ENCODE results near the gene NOS3. TPM values are rescaled to one million over a fixed set of nuclear protein-coding genes. Genes with fewer than 3 reads are reported as not detected.
A peak's percentile ranks its signal among the peaks of the same experiment; 100 is the strongest.

NOS3 gene
- total RNA-seq, 6 donors from 2014 or later: 3.1 to 95.3 (median 16.2) TPM

- WGBS, 2 donors: 59 to 72% methylated on average over 12 to 13 of the region's 13 CpGs
- H3K36me3 ChIP-seq: no peaks in the 10 kb centered on the region
- H3K4me3 ChIP-seq: no peak overlapping the region
- TF ChIP-seq EP300 (IDR thresholded peaks at IDR 0.05): no peak
- TF ChIP-seq POLR2A (IDR thresholded peaks at IDR 0.05): no peak
- no peak for TF ChIP-seq POLR2AphosphoS5 (IDR thresholded peaks at IDR 0.05)
- TF ChIP-seq CTCF (IDR thresholded peaks at IDR 0.05): no peak
- no peak for ATAC-seq (ENCODE audit: low FRiP score in 2 of 2)
- peaks cover 5 to 41% (median 10%) of the 10 kb centered on the region in 4 donors for H3K4me1 ChIP-seq
- peaks cover 0 to 22% (median 2%) of the 10 kb centered on the region in 4 donors for H3K27me3 ChIP-seq
- peak in 1 of 2 donors; percentile 64 for DNase-seq
- no peaks in the 10 kb centered on the region for H3K9me3 ChIP-seq
- H3K27ac ChIP-seq: no peak overlapping the region
These were observed 32.2 kb upstream of the NOS3 start for GRCh38 chr7:150958597-150958996.

- Histone ChIP-seq H3K27ac (no peak overlapping the region), H3K4me3 (no peak overlapping the region), H3K27me3 (peaks cover 0 to 22% (median 2%) of the 10 kb centered on the region in 4 donors), H3K9me3 (no peaks in the 10 kb centered on the region), H3K36me3 (no peaks in the 10 kb centered on the region), H3K4me1 (peaks cover 5 to 41% (median 10%) of the 10 kb centered on the region in 4 donors)
- 60 to 100% methylated on average over 1 to 3 of the region's 3 CpGs for WGBS, 2 donors
- DNase-seq (no peak), ATAC-seq (ENCODE audit: low FRiP score in 2 of 2) (no peak)
- TF ChIP-seq POLR2A (IDR thresholded peaks at IDR 0.05): no peak
- TF ChIP-seq POLR2AphosphoS5 (IDR thresholded peaks at IDR 0.05): no peak
- no peak for TF ChIP-seq EP300 (IDR thresholded peaks at IDR 0.05)
These were observed 31.7 kb upstream of the NOS3 start for GRCh38 chr7:150959081-150959480.

GRCh38 chr7:150959739-150960734, 30.8 kb upstream of the NOS3 start:
- DNase-seq: no peak
- TF ChIP-seq POLR2A (IDR thresholded peaks at IDR 0.05): no peak
- TF ChIP-seq POLR2AphosphoS5 (IDR thresholded peaks at IDR 0.05): no peak
- TF ChIP-seq EP300 (IDR thresholded peaks at IDR 0.05): no peak
- no peak for TF ChIP-seq CTCF (IDR thresholded peaks at IDR 0.05)
- 56 to 70% methylated on average over 22 to 24 of the region's 24 CpGs for WGBS, 2 donors

GRCh38 chr7:150961510-150962289, 29.1 kb upstream of the NOS3 start:
- H3K4me1 ChIP-seq: peaks cover 6 to 31% (median 12%) of the 10 kb centered on the region in 4 donors
- no peak overlapping the region for H3K4me3 ChIP-seq
- TF ChIP-seq EP300 (IDR thresholded peaks at IDR 0.05): no peak
- TF ChIP-seq CTCF (IDR thresholded peaks at IDR 0.05): no peak
- TF ChIP-seq POLR2AphosphoS5 (IDR thresholded peaks at IDR 0.05): no peak
- no peak for TF ChIP-seq POLR2A (IDR thresholded peaks at IDR 0.05)
- peak overlapping the region in 2 of 4 donors; percentile 26 to 61 for H3K27ac ChIP-seq
- H3K36me3 ChIP-seq: no peaks in the 10 kb centered on the region
- ATAC-seq (ENCODE audit: low FRiP score in 2 of 2) (peak in 1 of 2 donors; percentile 4), DNase-seq (peak in 1 of 2 donors; percentile 57)
- H3K27me3 ChIP-seq: peaks cover 0 to 13% (median 0%) of the 10 kb centered on the region in 4 donors
- no peaks in the 10 kb centered on the region for H3K9me3 ChIP-seq
- WGBS, 2 donors: 65 to 88% methylated on average over 8 to 17 of the region's 17 CpGs

More at GRCh38 chr7:150959739-150960734, 30.8 kb upstream of the NOS3 start:
- H3K4me3 ChIP-seq: no peak overlapping the region
- H3K9me3 ChIP-seq: no peaks in the 10 kb centered on the region
- no peaks in the 10 kb centered on the region for H3K36me3 ChIP-seq
- H3K27me3 ChIP-seq: peaks cover 0 to 22% (median 2%) of the 10 kb centered on the region in 4 donors
- no peak for ATAC-seq (ENCODE audit: low FRiP score in 2 of 2)
- peaks cover 11 to 41% (median 18%) of the 10 kb centered on the region in 4 donors for H3K4me1 ChIP-seq
- H3K27ac ChIP-seq: no peak overlapping the region

GRCh38 chr7:150962290-150962552, 28.6 kb upstream of the NOS3 start:
- H3K36me3 ChIP-seq: no peaks in the 10 kb centered on the region
- H3K27ac ChIP-seq: peak overlapping the region in 2 of 4 donors; percentile 26 to 61
- no peak overlapping the region for H3K4me3 ChIP-seq
- no peaks in the 10 kb centered on the region for H3K9me3 ChIP-seq
- 42 to 60% methylated on average over 2 of the region's 2 CpGs for WGBS, 2 donors
- no peak for DNase-seq
- peaks cover 6 to 31% (median 12%) of the 10 kb centered on the region in 4 donors for H3K4me1 ChIP-seq
- TF ChIP-seq POLR2AphosphoS5 (IDR thresholded peaks at IDR 0.05) (no peak), CTCF (IDR thresholded peaks at IDR 0.05) (no peak), EP300 (IDR thresholded peaks at IDR 0.05) (no peak), POLR2A (IDR thresholded peaks at IDR 0.05) (no peak)
- no peak for ATAC-seq (ENCODE audit: low FRiP score in 2 of 2)
- H3K27me3 ChIP-seq: peaks cover 0 to 13% (median 0%) of the 10 kb centered on the region in 4 donors
